IMR-90 (cell line): Measurements from ENCODE around the gene S100A8. TPM values are rescaled to one million over a fixed set of nuclear protein-coding genes. Genes with fewer than 3 reads are reported as not detected.

Experiments used
- ATAC-seq: fragments of 200-7000 bp; cut with Tn5 transposase; 2 replicates; pipeline ENCODE4 v1.9.1; 2020; ENCODE audit warnings: low read depth, mild to moderate bottlenecking, moderate library complexity
- BruUV-seq: library from RNA; stranded (reverse); fragments of 400-500 nt; replicated peaks from 2 replicates; lab custom pipeline; 2021; lab: Mats Ljungman, UMichigan
- CTCF ChIA-PET: fragments of 300-600 bp; formaldehyde crosslinking; extraction: SDS; loops from one replicate; lab custom pipeline; 2021; ENCODE audit warnings: antibody characterized with exemption; lab: Yijun Ruan, JAX
- POLR2A ChIA-PET: fragments of 300-600 bp; sonication (Branson Sonifier 250); formaldehyde crosslinking; loops from one replicate; lab custom pipeline; 2022; ENCODE audit warnings: antibody characterized with exemption; ENCODE audit not compliant: unreplicated experiment; lab: Charles Lee
- DNase-seq: peaks from one replicate; pipeline ENCODE4 v3.0.0; 2013
- H2AFZ ChIP-seq: replicated peaks from 2 replicates; pipeline ENCODE3; 2013; ENCODE audit warnings: low read length, mild to moderate bottlenecking; ENCODE audit not compliant: poor library complexity
- H2AK5ac ChIP-seq: 2 replicates; pipeline ENCODE4 v1.6.1; 2013; ENCODE audit warnings: low read depth, low read length, inconsistent platforms
- H2AK9ac ChIP-seq: replicated peaks from 2 replicates; pipeline ENCODE3; 2013; ENCODE audit warnings: mild to moderate bottlenecking, low read depth, low read length, moderate library complexity; ENCODE audit not compliant: poor library complexity
- H2BK120ac ChIP-seq: 2 replicates; pipeline ENCODE4 v1.6.1; 2013; ENCODE audit warnings: low read depth, low read length, inconsistent platforms
- H2BK15ac ChIP-seq: 3 replicates; pipeline ENCODE4 v1.6.1; 2013; ENCODE audit warnings: low read depth, low read length, inconsistent platforms
- H2BK20ac ChIP-seq: 2 replicates; pipeline ENCODE4 v1.6.1; 2013; ENCODE audit warnings: low read depth, mild to moderate bottlenecking, inconsistent platforms, low read length, moderate library complexity
- H2BK5ac ChIP-seq: 2 replicates; pipeline ENCODE4 v1.6.1; 2013; ENCODE audit warnings: mild to moderate bottlenecking, low read depth, low read length, inconsistent platforms; ENCODE audit not compliant: poor library complexity, severe bottlenecking
- H3K14ac ChIP-seq: replicated peaks from 2 replicates; pipeline ENCODE4 v1.6.1; 2013; ENCODE audit warnings: low read depth, low read length, inconsistent platforms
- H3K18ac ChIP-seq: 2 replicates; pipeline ENCODE4 v1.6.1; 2013; ENCODE audit warnings: low read depth, low read length, control low read depth
- H3K23ac ChIP-seq: 2 replicates; pipeline ENCODE4 v1.6.1; 2013; ENCODE audit warnings: low read depth, low read length, inconsistent platforms
- H3K27ac ChIP-seq: 2 replicates; pipeline ENCODE4 v1.5.1; 2013; ENCODE audit warnings: mild to moderate bottlenecking, control low read depth, low read length; ENCODE audit not compliant: insufficient read depth
- H3K27me3 ChIP-seq: 2 replicates; pipeline ENCODE4 v1.6.1; 2013; ENCODE audit warnings: low read length; ENCODE audit not compliant: control insufficient read depth, insufficient read depth
- H3K36me3 ChIP-seq: 2 replicates; pipeline ENCODE4 v1.6.1; 2013; ENCODE audit warnings: low read length, mixed read lengths; ENCODE audit not compliant: control insufficient read depth, insufficient read depth
- H3K4ac ChIP-seq: 2 replicates; pipeline ENCODE4 v1.6.1; 2013; ENCODE audit warnings: low read depth, low read length, inconsistent platforms
- H3K4me1 ChIP-seq: 2 replicates; pipeline ENCODE4 v1.6.1; 2013; ENCODE audit warnings: low read length, mixed read lengths; ENCODE audit not compliant: control insufficient read depth, insufficient read depth
- H3K4me2 ChIP-seq: 2 replicates; pipeline ENCODE4 v1.6.1; 2013; ENCODE audit warnings: low read depth, mild to moderate bottlenecking, control low read depth, low read length, moderate library complexity
- H3K4me3 ChIP-seq: 2 replicates; pipeline ENCODE4 v1.5.1; 2013; ENCODE audit warnings: low read depth, mild to moderate bottlenecking, control low read depth, low read length, moderate library complexity; ENCODE audit not compliant: insufficient read depth
- H3K56ac ChIP-seq: 2 replicates; pipeline ENCODE4 v1.6.1; 2013; ENCODE audit warnings: low read length, inconsistent platforms; ENCODE audit not compliant: insufficient read depth; ENCODE audit errors: extremely low read depth
- H3K79me1 ChIP-seq, 2 experiments: 2 replicates each; pipeline ENCODE4 v1.6.1; 2013; ENCODE audit warnings: low read length in 2 of 2, inconsistent platforms in 1 of 2, low read depth in 1 of 2
- H3K9ac ChIP-seq: 2 replicates; pipeline ENCODE4 v1.6.1; 2013; ENCODE audit warnings: low read depth, low read length, control low read depth
- H3K9me1 ChIP-seq: 2 replicates; pipeline ENCODE4 v1.6.1; 2013; ENCODE audit warnings: low read length, inconsistent platforms; ENCODE audit not compliant: insufficient read depth
- H3K9me3 ChIP-seq: 2 replicates; pipeline ENCODE4 v1.6.1; 2013; ENCODE audit warnings: low read length; ENCODE audit not compliant: control insufficient read depth, insufficient read depth
- H4K20me1 ChIP-seq: 2 replicates; pipeline ENCODE4 v1.6.1; 2013; ENCODE audit warnings: low read length, inconsistent platforms; ENCODE audit not compliant: insufficient read depth
- H4K5ac ChIP-seq: 2 replicates; pipeline ENCODE4 v1.6.1; 2013; ENCODE audit warnings: mild to moderate bottlenecking, low read depth, low read length, control low read depth
- H4K8ac ChIP-seq, 2 experiments: 2 replicates each; pipeline ENCODE4 v1.6.1; 2013; ENCODE audit warnings: low read depth in 2 of 2, low read length in 2 of 2, control low read depth in 1 of 2, inconsistent platforms in 1 of 2
- H4K91ac ChIP-seq: 2 replicates; pipeline ENCODE4 v1.6.1; 2013; ENCODE audit warnings: low read depth, low read length, inconsistent platforms; ENCODE audit not compliant: insufficient read depth
- CEBPB ChIP-seq: IDR thresholded peaks from 2 replicates; pipeline ENCODE4 v1.6.1; 2012; ENCODE audit warnings: low read depth, low read length, improper control_type of control experiment
- CHD1 ChIP-seq: IDR thresholded peaks from 2 replicates; pipeline ENCODE4 v1.6.1; 2012; ENCODE audit warnings: low read depth, low read length, improper control_type of control experiment
- FOS ChIP-seq: fragments of 150-350 bp; IDR thresholded peaks from 2 replicates; pipeline ENCODE4 v1.6.1; 2016; ENCODE audit warnings: low read depth, low read length
- MAFK ChIP-seq: IDR thresholded peaks from 2 replicates; pipeline ENCODE4 v1.6.1; 2012; ENCODE audit warnings: low read depth, low read length, improper control_type of control experiment
- MXI1 ChIP-seq: IDR thresholded peaks from 2 replicates; pipeline ENCODE4 v1.6.1; 2012; ENCODE audit warnings: low read depth, mild to moderate bottlenecking, low read length, moderate library complexity, borderline replicate concordance
- RAD21 ChIP-seq: IDR thresholded peaks from 2 replicates; pipeline ENCODE4 v1.6.1; 2012; ENCODE audit warnings: low read length, improper control_type of control experiment
- USF2 ChIP-seq: fragments of 150-350 bp; IDR thresholded peaks from 2 replicates; pipeline ENCODE4 v1.6.1; 2017; ENCODE audit warnings: mild to moderate bottlenecking, antibody characterized with exemption, low read length, low read depth
- WGBS, 2 experiments: methylation state at CpG; one replicate each; pipeline versions ENCODE4 v1.1.5 to v1.1.7; 2013; ENCODE audit warnings: missing lambda C conversion rate in 2 of 2; ENCODE audit not compliant: insufficient read length in 1 of 2; ENCODE audit errors: extremely low coverage in 2 of 2; 5-methylcytosine and 5-hydroxymethylcytosine counted together
- dilution Hi-C: fragments of 300-500 bp; cut with HindIII; formaldehyde crosslinking; loops from one replicate; pipeline ENCODE4 v1.14.3; 2018; ENCODE audit warnings: low sequenced_read_pairs; ENCODE audit not compliant: unreplicated experiment
- in situ Hi-C: fragments of 300-500 bp; cut with MboI; formaldehyde crosslinking; loops from 3 replicates; pipeline ENCODE4 v1.14.3; 2019; ENCODE audit warnings: low sequenced_read_pairs, inconsistent platforms, mixed read lengths
- intact Hi-C: fragments of 100-400 bp; cut with micrococcal nuclease; formaldehyde crosslinking; loops from 2 replicates; pipeline ENCODE4 v1.10.0; 2022
- polyA plus RNA-seq, 3 experiments: library from polyadenylated mRNA; depleted of rRNA; stranded (reverse); fragments of >200 nt; gene quantifications; 2 replicates each; pipeline ENCODE4 v1.2.3, GENCODE V29; 2012; ENCODE audit warnings: low replicate concordance in 1 of 3
- total RNA-seq: library from RNA; depleted of rRNA; stranded (reverse); fragments of >200 nt; gene quantifications from 2 replicates; pipeline ENCODE4 v1.2.3, GENCODE V29; 2012

S100A8 gene
- total and polyA plus RNA-seq, 2 of the 4 experiments (the other 2 are of a cell fraction), result not detected

GRCh38 chr1:153431427-153431826 lies 40.6 kb upstream of the S100A8 start:
- intact Hi-C loops (no loop called here), dilution Hi-C loops (no loop called here), in situ Hi-C loops (no loop called here)
- Histone ChIP-seq H2BK15ac (no peak overlapping the region), H3K4me3 (no peak overlapping the region), H3K4me2 (no peak overlapping the region), H2AFZ (no peak overlapping the region), H2AK9ac (no peak overlapping the region), H4K91ac (no peak overlapping the region), H2BK5ac (no peak overlapping the region), H2BK20ac (no peak overlapping the region), H3K27ac (no peak overlapping the region), H4K8ac (no peak overlapping the region), H3K23ac (no peak overlapping the region), H3K14ac (no peak overlapping the region), H3K18ac (no peak overlapping the region), H3K79me1 (no peaks in the 10 kb centered on the region), H4K20me1 (no peaks in the 10 kb centered on the region), H3K4me1 (no peaks in the 10 kb centered on the region), H3K56ac (no peak overlapping the region), H2BK120ac (no peak overlapping the region), H3K36me3 (no peaks in the 10 kb centered on the region), H3K9me1 (peaks cover 3% of the 10 kb centered on the region; the same call in 1 of the 2 replicates), H3K4ac (no peak overlapping the region), H3K9ac (no peak overlapping the region), H3K9me3 (no peaks in the 10 kb centered on the region), H2AK5ac (no peak overlapping the region), H3K27me3 (peaks cover 6% of the 10 kb centered on the region), H4K5ac (no peak overlapping the region)
- no CpG with 5 or more reads among the region's 3 CpGs for WGBS, 2 experiments
- ChIA-PET POLR2A (no interaction called here), CTCF (no interaction called here)
- no peak for TF ChIP-seq MXI1
- TF ChIP-seq RAD21, result no peak
- TF ChIP-seq CHD1, result no peak
- no peak for TF ChIP-seq FOS
- TF ChIP-seq USF2, result no peak
- TF ChIP-seq MAFK, result no peak
- no peak for TF ChIP-seq CEBPB
- ATAC-seq (no peak), DNase-seq (no peak)
- no TSS peak for BruUV-seq
